ENCODE measurements around the gene TANGO2. TPM values are rescaled to one million over a fixed set of nuclear protein-coding genes. Genes with fewer than 3 reads are reported as not detected.

The TANGO2 gene
- total RNA-seq, 1 experiment from 2014 or later, result 17.0 TPM

- Histone ChIP-seq H3K4me1 (ENCODE audit: control insufficient read depth in 1 of 2, insufficient read depth in 2 of 2, low read length in 2 of 2) (peaks cover 29 to 36% of the 10 kb centered on the region in 2 experiments), H4K20me1 (ENCODE audit: insufficient read depth) (no peaks in the 10 kb centered on the region), H2AFZ (ENCODE audit: low read depth, low read length, poor library complexity, severe bottlenecking) (no peak overlapping the region), H3K9ac (ENCODE audit: low read length) (no peak overlapping the region), H3K79me2 (ENCODE audit: insufficient read depth, low read length) (peaks cover 10% of the 10 kb centered on the region), H3K4me3 (replicated peaks in 1 of 2; ENCODE audit: low read depth in 1 of 2, low read length in 2 of 2) (no peak overlapping the region), H3K4me2 (ENCODE audit: low read length) (no peak overlapping the region), H3K27ac (ENCODE audit: low read depth, low read length) (no peak overlapping the region), H3K9me2 (ENCODE audit: insufficient read depth) (no peaks in the 10 kb centered on the region), H3K9me3 (ENCODE audit: control insufficient read depth in 1 of 2, insufficient read depth in 1 of 2, low read depth in 1 of 2, low read length in 2 of 2) (no peaks in the 10 kb centered on the region), H3K27me3 (ENCODE audit: insufficient read depth, low read length) (no peaks in the 10 kb centered on the region), H3K36me3 (ENCODE audit: control insufficient read depth in 1 of 2, insufficient read depth in 2 of 2, low read length in 2 of 2) (no peaks in the 10 kb centered on the region)
- ChIA-PET CTCF (no interaction called here), RAD21 (ENCODE audit: low non-redundant PET in 1 of 2, low total read pairs in 2 of 2, uncharacterized antibody in 2 of 2, unreplicated experiment in 2 of 2) (no interaction called here), POLR2A (interaction anchor here (0.7 kb wide), 1 partner anchor 240 kb away, joined by 3 read pairs; no protein-coding TSS in a partner anchor)
- BruUV-seq (replicated peaks), result no TSS peak
- ATAC-seq (no peak), DNase-seq (ENCODE audit: low read depth, low spot score) (no peak)
- TF ChIP-seq ZNF274 (IDR thresholded peaks at IDR 0.05; ENCODE audit: low read depth, low read length) (no peak), EZH2 (IDR thresholded peaks at IDR 0.05) (no peak), FOSL1 (IDR thresholded peaks at IDR 0.05; ENCODE audit: low read depth) (no peak), SP1 (IDR thresholded peaks at IDR 0.05; ENCODE audit: low read depth) (no peak), TCF7L2 (IDR thresholded peaks at IDR 0.05; ENCODE audit: borderline replicate concordance, extremely low read depth, insufficient read depth, insufficient read length) (no peak)
- intact Hi-C loops (cut with micrococcal nuclease), result loop anchor here (10.0 kb wide), 1 partner anchor 96 kb away; the partner anchor contains the start of gene DGCR8
Observed at GRCh38 chr22:19988331-19988808, 32.5 kb upstream of the TANGO2 start.

DNA sequence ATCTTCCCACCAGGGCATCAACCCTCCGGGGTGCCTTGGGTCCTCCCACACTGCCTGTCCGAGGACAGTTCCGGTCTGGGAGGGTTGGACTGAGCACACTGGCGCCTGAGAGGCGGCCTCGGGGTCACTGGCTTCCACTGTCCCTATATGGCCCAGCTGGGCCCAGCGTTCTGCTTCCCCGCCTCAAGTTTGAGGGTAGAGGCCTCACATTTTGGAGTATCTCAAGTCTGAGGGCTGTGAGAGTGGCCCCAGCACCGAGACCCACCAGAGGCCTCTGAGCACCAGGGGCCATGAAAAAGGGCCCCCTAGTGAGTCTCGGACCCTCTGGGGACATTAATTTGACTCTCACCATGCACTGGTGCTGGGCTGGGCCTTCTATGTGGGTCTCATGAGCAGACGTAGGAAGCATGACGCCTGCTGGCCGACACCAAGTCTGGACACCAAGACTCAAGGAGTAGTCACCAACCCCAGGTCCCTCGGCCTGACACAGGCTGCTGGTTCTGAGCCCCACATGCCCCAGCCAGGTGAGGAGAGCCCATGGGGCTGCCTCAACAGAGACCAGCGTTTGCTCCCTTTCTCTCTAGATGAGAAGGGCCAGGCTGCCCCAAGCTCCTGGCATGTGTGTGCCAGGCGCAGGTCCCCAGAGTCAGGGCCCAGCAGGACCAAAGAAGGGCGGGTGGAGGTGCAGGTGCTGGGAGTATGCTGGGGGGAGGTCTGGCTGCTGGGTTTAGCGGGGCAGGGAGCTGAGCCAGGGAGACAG lies 31.8 kb upstream of the TANGO2 start:
- H3K9ac ChIP-seq (ENCODE audit: low read length), result no peak overlapping the region
- no peaks in the 10 kb centered on the region for H3K27me3 ChIP-seq (ENCODE audit: insufficient read depth, low read length)
- intact Hi-C loops (cut with micrococcal nuclease), result loop anchor here (10.0 kb wide), 1 partner anchor 96 kb away; the partner anchor contains the start of gene DGCR8
- ChIA-PET RAD21 (ENCODE audit: low non-redundant PET in 1 of 2, low total read pairs in 2 of 2, uncharacterized antibody in 2 of 2, unreplicated experiment in 2 of 2) (no interaction called here), CTCF (no interaction called here), POLR2A (interaction anchor here (0.7 kb wide), 1 partner anchor 241 kb away, joined by 3 read pairs; no protein-coding TSS in a partner anchor)
- no peak overlapping the region for H2AFZ ChIP-seq (ENCODE audit: low read depth, low read length, poor library complexity, severe bottlenecking)
- no peak overlapping the region for H3K4me3 ChIP-seq (replicated peaks in 1 of 2; ENCODE audit: low read depth in 1 of 2, low read length in 2 of 2)
- no peak overlapping the region for H3K4me2 ChIP-seq (ENCODE audit: low read length)
- DNase-seq (ENCODE audit: low read depth, low spot score) (no peak), ATAC-seq (no peak)
- H3K4me1 ChIP-seq (ENCODE audit: control insufficient read depth in 1 of 2, insufficient read depth in 2 of 2, low read length in 2 of 2), result peaks cover 21 to 29% of the 10 kb centered on the region in 2 experiments
- no TSS peak for BruUV-seq (replicated peaks)
- H3K36me3 ChIP-seq (ENCODE audit: control insufficient read depth in 1 of 2, insufficient read depth in 2 of 2, low read length in 2 of 2), result no peaks in the 10 kb centered on the region
- H3K9me3 ChIP-seq (ENCODE audit: control insufficient read depth in 1 of 2, insufficient read depth in 1 of 2, low read depth in 1 of 2, low read length in 2 of 2), result no peaks in the 10 kb centered on the region
- H4K20me1 ChIP-seq (ENCODE audit: insufficient read depth), result no peaks in the 10 kb centered on the region
- H3K27ac ChIP-seq (ENCODE audit: low read depth, low read length), result no peak overlapping the region
- TF ChIP-seq JUND (IDR thresholded peaks at IDR 0.05) (no peak), CEBPB (IDR thresholded peaks at IDR 0.05; ENCODE audit: low read depth) (no peak), SIN3A (IDR thresholded peaks at IDR 0.05; ENCODE audit: low read depth) (no peak), EZH2 (IDR thresholded peaks at IDR 0.05) (no peak), SRF (IDR thresholded peaks at IDR 0.05; ENCODE audit: low read depth) (no peak)
- H3K9me2 ChIP-seq (ENCODE audit: insufficient read depth), result no peaks in the 10 kb centered on the region
- H3K79me2 ChIP-seq (ENCODE audit: insufficient read depth, low read length), result peaks cover 6% of the 10 kb centered on the region; the same call in 1 of the 2 replicates

Measured in HCT116 (cell line).